HG03139 (cell line): ENCODE results near the gene CELSR1.

Source experiments
- ATAC-seq: cut with Tn5 transposase; IDR thresholded peaks from one replicate; pipeline ENCODE4 v1.9.1; 2021; ENCODE audit not compliant: unreplicated experiment

CELSR1 gene

GRCh38 chr22:46449974-46450745, 87.3 kb downstream of the CELSR1 start:
- ATAC-seq: no peak

- no peak for ATAC-seq
These were observed 88.2 kb downstream of the CELSR1 start for GRCh38 chr22:46449116-46449691.

GRCh38 chr22:46448333-46448732, 89.1 kb downstream of the CELSR1 start:
- no peak for ATAC-seq

- no peak for ATAC-seq
These were observed 89.5 kb downstream of the CELSR1 start for GRCh38 chr22:46447906-46448305.

GRCh38 chr22:46446799-46447198, 90.6 kb downstream of the CELSR1 start:
- no peak for ATAC-seq

- ATAC-seq: no peak
These were observed 91.5 kb downstream of the CELSR1 start for GRCh38 chr22:46445771-46446420.

- ATAC-seq: no peak
These were observed 93.0 kb downstream of the CELSR1 start for GRCh38 chr22:46444390-46444854.

GRCh38 chr22:46443850-46444389, 93.5 kb downstream of the CELSR1 start:
- no peak for ATAC-seq

GRCh38 chr22:46442217-46442853, 95.1 kb downstream of the CELSR1 start:
- ATAC-seq: no peak

- ATAC-seq: no peak
These were observed 97.6 kb downstream of the CELSR1 start for GRCh38 chr22:46439576-46440465.

- ATAC-seq: no peak
These were observed 98.3 kb downstream of the CELSR1 start for GRCh38 chr22:46439111-46439510.

- ATAC-seq: no peak
These were observed 99.6 kb downstream of the CELSR1 start for GRCh38 chr22:46437671-46438440.

GRCh38 chr22:46436595-46437175, 100.7 kb downstream of the CELSR1 start:
- no peak for ATAC-seq

GRCh38 chr22:46433318-46433717, 104.1 kb downstream of the CELSR1 start:
- ATAC-seq: no peak

GRCh38 chr22:46432164-46433068, 105.0 kb downstream of the CELSR1 start:
- ATAC-seq: no peak

GRCh38 chr22:46430961-46431838, 106.2 kb downstream of the CELSR1 start:
- ATAC-seq: no peak

- ATAC-seq: no peak
These were observed 108.0 kb downstream of the CELSR1 start for GRCh38 chr22:46429325-46429853.
